B cell (primary cell): ENCODE measurements around the gene AIRE.

ENCODE experiments used
- EZH2 ChIP-seq: IDR thresholded peaks from 2 replicates; pipeline ENCODE4 v1.6.1; 2012; ENCODE audit warnings: borderline replicate concordance, low read depth, mild to moderate bottlenecking, moderate library complexity, low read length; ENCODE audit not compliant: insufficient read depth, poor library complexity, severe bottlenecking
- TF ChIP-seq, protein P1 (sequence below): fragments of 200-600 bp; IDR thresholded peaks from one replicate; pipeline ENCODE4 v1.8.0; 2022; ENCODE audit warnings: antibody characterized with exemption, mild to moderate bottlenecking

DNA sequence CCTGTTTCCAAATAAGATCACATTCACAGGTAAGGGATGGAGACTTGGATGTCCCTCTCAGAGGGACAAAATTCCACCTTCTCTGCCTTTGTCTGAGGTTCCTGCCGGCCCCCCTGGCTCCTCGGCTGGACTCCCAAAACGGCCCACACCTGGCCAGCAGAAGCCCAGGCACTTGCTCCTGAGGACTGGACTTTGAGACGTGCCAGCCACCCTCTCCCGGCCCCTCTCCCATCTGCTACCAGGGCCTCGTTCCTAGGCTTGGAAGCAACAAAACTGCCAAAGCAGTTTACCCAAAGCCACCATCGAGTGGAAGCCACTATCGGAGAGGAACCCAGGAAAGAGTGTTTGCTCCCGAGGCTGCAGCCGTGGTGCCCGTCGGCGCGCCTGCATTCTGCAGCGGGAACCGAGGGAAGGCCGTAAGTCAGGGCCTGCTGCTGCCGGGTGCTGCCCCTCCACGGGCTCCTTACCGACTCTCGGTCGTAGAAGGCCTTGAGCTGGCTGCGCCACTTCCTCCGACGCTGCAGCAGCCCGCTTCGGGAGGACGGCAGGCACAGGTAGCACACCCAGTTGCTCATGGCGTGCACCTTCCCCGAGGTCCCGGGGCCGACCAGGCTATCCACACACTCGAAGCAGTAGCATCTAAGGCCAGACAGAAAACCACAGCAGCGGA lies 27.5 kb upstream of the AIRE start:
- TF ChIP-seq EZH2: no peak
- TF ChIP-seq, protein P1, sequence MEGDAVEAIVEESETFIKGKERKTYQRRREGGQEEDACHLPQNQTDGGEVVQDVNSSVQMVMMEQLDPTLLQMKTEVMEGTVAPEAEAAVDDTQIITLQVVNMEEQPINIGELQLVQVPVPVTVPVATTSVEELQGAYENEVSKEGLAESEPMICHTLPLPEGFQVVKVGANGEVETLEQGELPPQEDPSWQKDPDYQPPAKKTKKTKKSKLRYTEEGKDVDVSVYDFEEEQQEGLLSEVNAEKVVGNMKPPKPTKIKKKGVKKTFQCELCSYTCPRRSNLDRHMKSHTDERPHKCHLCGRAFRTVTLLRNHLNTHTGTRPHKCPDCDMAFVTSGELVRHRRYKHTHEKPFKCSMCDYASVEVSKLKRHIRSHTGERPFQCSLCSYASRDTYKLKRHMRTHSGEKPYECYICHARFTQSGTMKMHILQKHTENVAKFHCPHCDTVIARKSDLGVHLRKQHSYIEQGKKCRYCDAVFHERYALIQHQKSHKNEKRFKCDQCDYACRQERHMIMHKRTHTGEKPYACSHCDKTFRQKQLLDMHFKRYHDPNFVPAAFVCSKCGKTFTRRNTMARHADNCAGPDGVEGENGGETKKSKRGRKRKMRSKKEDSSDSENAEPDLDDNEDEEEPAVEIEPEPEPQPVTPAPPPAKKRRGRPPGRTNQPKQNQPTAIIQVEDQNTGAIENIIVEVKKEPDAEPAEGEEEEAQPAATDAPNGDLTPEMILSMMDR: no peak
